Ecto neural progenitor cell (in vitro differentiated cells): ENCODE measurements around the gene FLG.
A peak's percentile ranks its signal among the peaks of the same experiment; 100 is the strongest.
"Not testable (repeated sequence)": the region's sequence is repeated elsewhere in the genome, so short reads cannot be mapped to it uniquely, and the experiment has no call there.

Experiments
- DNase-seq: peaks from one replicate; pipeline ENCODE4 v3.0.0-alpha.2; 2018; ENCODE audit warnings: low spot score

FLG gene

DNA sequence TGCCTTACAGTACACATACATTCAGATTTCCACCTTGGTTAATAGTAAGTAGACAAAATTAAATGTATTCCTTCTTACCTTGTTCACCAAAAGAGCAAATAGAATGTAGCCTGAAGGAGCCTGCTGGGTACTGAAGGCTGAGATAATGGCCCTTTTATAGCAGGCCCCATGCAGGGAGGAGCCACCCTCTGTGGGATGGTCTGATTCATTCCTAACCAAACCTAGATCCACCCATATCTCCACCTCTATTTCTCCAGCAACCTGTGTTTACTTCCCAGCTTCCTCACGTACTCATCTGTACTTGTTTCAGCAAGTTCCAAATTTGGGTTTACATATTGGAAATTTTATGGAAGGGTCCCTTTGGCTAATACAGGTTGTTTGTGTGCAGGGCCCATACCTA, at the start of gene FLG:
FLG (minus strand) TSS at position 129 of the 400 bp plus-strand sequence. CDS start 9,783 bp downstream, outside the sequence.
- DNase-seq: no peak

DNA sequence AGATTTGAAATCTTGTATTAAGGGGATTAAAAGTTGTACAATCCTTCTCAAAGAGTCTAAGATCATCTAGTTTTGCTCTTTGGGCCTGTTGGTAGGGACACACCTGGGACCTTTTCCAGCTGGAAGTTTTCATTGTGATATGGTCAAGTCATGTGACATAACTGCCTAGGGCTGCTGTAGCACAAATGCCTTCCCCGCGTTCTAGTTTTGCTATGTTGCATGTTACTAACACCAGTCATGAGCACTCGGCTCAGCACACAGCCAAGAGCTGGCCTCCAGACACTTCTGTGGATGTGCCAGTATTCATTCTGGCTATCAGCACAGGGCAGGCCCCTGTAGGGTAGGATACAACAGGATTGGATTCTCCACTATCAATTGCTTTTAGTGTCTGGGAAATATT, 49.4 kb upstream of the FLG start:
- no peak for DNase-seq

DNA sequence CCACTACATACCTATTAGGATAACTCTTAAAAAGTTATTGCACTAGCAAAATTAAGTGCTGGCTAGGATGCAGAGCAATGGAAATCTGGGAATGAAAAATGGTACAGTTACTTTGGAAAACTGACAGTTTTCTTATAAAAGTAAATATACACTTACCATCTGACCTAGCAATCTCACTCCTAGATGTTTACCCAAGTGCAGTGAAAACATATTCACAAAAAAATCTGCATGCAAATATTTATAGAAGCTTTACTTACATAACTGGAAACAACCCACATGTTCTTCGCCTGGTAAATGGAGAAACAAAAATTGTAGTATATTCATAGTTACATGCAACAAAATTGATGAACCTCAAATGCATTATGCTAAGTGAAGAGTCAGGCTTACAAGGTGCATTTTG, 47.6 kb upstream of the FLG start:
- no peak for DNase-seq

DNA sequence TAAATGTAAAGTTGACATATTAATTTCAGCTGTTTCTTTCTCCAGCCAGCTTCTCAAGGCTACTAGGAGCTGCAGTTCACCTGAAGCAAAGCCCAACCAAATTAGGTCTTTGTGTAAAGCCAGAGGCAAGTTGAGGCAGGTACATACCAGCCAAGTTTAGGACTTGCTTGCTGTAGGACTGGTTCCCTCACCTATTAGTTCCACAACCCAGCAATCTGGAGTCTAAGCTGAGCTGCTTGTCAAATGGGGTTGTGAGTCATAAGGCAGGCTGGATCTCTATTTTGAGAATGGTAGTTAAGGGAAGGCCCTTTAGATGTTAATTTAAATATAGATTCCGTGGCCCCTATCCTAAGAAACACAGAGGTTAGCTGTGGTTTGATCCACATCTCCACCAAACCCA, 42.4 kb upstream of the FLG start:
- DNase-seq: no peak

DNA sequence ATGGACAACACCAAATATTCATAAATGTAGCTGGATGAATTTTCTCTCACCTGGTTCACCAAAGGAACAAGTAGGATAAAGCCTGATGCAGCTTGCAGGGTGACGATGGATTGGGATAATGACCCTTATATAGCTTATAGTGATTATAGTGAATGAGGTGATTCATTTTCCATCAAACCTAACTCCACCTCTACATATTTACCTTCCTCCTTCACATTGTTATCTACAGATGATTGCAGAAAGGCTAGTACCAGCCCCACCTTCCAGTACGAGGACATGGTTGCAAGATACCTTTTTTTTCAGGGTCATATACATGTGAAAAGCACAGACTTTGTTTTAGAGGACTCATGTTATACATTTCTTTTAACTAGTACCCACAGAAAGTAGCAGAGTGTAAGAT, 34.9 kb upstream of the FLG start, which contains the start of gene FLG2:
FLG2 (minus strand) TSS at position 101 of the 400 bp plus-strand sequence. CDS start 1,122 bp downstream, outside the sequence.
- no peak for DNase-seq

DNA sequence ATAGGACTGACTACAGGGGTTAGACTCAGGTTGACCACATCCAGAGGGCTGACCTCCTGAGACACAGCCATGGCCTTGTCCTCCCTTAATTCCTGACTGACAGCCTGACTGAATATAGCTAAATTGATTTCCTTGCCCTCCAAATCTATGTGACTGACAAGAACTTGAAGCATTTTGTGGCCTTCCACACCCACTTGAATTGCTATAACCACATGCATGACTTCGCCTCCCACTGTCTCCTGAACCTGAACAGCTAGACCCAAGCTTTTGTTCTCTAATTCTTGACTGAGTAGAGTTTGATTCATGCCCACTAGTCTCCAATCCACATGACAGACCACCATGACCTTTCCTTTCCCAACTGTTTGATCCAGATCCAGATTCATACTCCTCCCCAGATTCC, 31.7 kb upstream of the FLG start:
- DNase-seq: no peak

DNA sequence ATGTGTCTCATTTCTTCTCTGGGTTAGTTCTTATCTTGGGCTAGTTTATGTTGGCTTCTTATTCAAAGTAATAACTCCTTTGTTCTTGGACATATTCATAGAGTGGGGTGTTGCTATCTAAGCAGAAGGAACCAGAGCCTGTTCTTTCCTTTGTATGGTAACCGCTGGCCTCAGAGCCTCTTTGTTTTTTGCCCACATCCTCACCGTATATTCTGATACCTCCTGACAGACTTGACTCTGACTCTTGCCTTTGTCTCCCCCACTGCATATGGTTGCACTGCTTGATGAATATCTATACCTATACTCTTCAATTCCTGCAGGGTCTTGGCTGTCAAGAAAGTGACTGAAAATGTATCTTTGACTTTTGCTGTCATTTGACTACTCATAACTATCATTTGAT, 24.6 kb upstream of the FLG start:
- DNase-seq: no peak

DNA sequence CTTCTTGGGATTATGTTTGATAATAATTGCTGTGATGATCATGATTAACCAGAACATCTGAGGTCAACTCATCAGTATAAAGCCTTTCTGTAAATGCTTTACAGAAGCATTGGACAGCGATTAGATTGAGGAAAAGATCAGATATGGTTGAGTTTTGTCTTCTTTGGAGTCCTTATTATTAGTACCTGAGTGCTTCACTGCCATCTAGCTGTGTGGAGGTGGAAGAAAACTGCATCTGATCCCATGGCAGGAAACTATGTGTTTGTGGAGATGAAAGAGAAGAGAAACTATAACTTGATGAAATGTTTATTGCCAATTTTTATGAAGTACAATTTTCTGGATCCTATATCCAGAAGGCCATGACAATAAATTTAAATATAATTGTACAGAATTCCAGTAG, 23.4 kb upstream of the FLG start:
- no peak for DNase-seq

DNA sequence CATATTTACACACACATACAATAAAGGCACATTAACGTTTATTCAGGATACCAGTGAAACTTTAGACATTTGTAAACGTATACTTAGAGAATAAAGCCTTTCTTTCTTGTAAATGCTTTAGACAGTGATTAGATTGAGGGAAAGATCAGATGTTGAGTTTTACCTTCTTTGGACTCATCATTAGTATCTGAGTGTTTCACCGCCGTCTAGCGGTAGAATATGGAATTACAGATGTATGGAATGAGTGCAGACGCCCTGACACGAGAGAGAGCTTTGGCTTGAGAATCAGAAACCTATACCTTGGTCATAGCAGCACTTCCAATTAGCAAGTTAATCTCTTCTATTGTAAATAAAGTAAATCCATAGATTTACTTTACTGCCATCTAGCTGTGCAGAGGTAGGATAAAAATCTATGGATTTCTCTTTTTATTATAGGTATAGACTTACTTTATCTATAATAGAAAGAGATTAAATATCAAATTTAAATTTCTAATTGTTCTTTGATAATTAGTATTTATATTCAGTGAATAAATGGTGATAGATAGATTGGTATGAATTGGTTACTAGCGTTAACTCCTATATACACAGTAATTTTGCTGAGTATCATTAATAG, 22.2 kb upstream of the FLG start:
- no peak for DNase-seq

DNA sequence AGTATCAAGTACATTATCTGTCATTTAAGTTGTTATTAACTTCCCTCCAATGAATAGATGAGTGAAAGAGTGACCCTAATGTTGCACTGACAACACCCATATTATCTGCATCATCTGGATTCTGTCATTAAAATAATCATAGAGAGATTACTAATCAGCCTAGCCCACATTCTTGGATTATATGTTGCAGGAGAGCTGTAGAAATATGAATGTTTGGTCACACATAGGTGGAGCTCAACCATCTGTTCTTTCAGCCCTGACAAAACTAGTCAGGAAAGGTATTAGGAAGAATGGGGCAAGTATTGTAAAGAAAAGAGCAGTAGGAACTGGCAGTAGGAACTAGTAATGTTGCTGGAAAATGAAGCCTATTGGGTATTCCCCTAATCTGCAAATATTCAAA, 19.4 kb upstream of the FLG start:
- no peak for DNase-seq

DNA sequence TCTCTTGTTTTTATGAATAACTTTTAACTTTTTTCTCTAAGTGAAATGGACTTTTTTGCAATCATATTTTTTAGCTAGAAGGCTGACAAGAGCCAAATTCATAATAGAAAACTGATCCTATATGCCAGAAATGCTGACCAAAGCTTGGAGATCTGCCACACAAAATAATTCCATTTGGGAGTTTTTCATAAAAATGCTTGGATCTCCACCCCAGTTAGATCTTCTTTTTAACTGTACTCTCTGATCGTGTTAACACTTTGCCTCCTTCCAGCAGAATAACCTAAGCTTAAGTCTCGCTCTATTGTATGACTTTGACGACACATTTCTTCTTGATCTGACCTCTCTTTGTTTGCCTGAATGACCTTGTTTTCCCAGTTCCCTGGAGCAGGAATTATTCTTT, 18.0 kb upstream of the FLG start:
- DNase-seq: no peak

DNA sequence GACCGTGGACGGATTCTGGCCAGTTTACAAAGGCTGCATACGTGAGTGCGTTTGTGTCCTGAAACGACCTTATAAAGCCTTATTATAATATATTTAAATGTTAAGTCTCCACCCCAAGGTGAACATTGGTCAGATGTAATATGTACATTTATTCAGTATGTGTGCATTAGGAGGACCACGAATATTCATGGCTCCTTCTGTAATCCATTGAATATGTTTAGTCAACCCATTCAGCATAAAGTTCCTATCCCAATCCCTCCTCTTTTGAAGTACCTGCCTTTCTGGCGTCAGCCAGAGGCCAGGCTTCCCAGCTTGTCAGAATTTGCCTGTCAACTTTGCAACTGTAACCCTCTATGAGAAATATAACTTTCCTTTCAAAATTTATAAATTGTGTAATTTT, 10.4 kb upstream of the FLG start:
- DNase-seq: no peak

DNA sequence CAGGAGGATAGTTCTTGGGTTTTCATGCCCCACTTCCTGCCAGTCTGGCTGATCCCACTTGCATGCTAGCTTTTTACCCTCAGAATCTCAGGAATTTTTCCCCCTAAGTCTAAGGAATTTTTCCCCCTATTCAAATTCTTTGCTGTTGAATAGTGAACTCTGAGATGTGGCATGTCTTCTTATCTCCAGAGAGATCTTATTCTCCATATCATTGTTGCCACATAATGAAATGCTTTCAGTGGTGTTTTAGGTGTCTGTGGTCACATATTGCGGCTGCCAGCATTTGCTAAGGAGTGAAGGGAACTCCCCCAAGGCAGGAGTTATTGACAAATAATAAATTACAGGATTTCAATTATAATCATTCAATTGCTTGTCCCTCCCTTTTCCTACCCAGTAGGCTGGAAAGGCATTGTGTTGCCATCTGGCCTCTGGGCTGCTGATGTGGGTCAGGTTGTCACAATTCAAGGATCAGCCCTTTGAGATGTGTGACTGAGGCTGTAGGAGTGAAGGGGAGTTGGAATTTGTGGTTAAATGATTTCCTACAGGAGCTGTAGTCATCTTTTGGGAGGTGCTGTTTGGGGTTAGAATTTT, 3.9 kb upstream of the FLG start:
- no peak for DNase-seq

DNA sequence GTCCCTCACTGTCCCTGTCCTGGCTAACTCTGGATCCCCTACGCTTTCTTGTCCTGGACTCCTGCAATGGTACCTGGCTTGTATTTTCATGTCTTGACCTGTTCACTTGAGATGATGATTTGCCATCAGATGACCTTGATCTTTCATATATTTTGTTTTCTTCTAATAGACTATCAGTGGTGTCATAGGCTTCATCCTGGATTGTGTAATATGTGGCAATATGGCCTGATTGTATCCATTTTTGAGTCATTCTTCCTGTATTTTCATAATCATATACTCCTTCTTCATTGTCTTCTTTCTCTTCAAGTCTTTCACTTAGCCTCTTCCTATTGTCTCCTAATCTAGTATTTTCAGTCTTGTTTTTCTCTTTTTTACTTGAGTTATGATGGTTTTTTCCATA, 11.1 kb downstream of the FLG start:
- no peak for DNase-seq

DNA sequence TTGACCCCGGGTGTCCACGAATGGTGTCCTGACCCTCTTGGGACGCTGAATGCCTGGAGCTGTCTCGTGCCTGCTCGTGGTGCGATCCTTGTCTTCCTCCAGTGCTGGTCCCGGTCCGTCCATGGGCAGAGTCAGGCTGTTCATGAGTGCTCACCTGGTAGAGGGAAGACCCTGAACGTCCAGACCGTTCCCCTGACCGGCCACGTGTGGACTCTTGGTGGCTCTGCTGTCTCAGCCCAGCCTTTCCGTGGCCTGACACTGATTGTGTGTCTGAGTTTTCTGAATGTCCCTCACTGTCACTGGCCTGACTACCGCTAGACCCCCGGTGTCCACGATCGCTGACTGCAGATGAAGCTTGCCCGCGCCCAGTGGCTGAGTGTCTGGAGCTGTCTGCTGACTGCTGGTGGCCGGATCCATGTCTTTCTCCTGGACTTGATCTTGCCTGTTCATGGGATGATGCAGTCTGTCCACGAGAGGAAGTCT, 11.7 kb downstream of the FLG start:
- DNase-seq: no peak

DNA sequence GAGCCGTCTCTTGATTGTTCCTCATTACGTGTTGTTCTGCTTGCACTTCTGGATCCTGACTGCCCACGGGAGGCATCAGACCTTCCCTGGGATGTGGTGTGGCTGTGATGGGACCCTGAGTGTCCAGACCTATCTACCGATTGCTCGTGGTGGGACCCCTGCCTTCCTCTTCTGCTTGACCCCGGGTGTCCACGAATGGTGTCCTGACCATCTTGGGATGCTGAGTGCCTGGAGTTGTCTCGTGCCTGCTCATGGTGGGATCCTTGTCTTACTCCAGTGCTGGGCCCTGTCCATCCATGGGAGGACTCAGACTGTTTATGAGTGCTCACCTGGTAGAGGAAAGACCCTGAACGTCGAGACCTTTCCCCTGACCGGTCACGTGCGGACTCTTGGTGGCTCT, 12.9 kb downstream of the FLG start:
- not testable (repeated sequence) for DNase-seq

DNA sequence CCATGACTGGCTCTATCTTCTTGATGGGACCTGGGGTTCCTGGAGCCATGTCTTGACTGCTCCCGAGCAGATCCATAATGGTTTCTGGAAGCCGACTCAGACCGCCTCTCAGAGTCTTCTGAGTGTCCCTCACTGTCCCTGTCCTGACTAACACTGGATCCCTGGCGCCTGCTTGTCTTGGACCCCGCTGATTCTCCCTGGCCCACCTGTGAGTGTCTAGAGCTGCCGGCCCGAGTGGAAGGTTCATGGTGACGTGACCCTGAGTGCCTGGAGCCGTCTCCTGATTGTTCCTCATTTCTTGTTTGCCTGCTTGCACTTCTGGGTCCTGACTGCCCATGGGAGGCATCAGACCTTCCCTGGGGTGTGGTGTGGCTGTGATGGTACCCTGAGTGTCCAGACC, 15.1 kb downstream of the FLG start:
- DNase-seq: no peak

DNA sequence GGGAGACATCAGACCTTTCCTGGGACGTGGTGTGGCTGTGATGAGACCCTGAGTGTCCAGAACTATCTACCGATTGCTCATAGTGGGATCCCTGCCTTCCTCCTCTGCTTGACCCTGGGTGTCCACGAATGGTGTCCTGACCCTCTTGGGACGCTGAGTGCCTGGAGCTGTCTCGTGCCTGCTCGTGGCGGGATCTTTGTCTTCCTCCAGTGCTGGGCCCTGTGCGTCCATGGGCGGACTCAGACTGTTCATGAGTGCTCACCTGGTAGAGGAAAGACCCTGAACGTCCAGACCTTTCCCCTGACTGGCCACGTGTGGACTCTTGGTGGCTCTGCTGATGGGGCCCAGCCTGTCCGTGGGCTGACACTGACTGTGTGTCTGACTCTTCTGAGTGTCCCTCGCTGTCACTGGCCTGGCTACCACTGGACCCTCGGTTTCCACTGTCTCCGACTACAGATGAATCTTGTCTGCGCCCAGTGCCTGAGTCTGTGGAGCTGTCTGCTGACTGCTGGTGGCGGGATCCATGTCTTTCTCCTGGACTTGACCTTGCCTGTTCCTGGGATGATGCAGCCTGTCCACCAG, 15.6 kb downstream of the FLG start:
- DNase-seq: not testable (repeated sequence)

DNA sequence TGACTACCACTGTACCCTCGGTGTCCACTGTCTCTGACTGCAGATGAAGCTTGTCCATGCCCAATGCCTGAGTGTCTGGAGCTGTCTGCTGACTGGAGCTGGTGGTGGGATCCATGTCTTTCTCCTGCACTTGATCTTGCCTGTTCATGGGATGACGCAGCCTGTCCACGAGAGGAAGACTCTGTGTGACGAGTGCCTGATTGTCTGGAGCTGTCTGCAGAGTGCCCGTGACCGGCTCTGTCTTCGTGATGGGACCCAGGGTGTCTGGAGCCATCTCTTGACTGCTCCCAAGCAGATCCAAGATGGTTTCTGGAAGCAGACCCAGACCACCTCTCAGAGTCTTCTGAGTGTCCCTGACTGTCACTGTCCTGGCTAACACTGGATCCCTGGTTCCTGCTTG, 16.3 kb downstream of the FLG start:
- DNase-seq: not testable (repeated sequence)

DNA sequence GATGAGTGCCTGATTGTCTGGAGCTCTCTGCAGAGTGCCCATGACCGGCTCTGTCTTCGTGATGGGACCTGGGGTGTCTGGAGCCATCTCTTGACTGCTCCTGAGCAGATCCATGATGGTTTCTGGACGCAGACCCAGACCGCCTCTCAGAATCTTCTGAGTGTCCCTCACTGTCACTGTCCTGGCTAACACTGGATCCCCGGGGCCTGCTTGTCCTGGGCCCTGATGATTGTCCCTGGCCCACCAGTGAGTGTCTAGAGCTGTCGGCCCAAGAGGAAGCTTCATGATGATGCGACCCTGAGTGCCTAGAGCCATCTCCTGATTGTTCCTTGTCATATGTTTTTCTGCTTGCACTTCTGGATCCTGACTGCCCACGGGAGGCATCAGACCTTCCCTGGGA, 17.1 kb downstream of the FLG start:
- not testable (repeated sequence) for DNase-seq

DNA sequence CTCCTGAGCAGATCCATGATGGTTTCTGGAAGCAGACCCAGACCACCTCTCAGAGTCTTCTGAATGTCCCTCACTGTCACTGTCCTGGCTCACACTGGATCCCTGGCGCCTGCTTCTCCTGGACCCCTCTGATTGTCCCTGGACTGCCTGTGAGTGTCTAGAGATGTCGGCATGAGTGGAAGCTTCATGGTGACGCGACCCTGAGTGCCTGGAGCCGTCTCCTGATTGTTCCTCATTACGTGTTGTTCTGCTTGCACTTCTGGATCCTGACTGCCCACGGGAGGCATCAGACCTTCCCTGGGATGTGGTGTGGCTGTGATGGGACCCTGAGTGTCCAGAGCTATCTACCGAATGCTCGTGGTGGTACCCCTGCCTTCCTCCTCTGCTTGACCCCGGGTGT, 18.9 kb downstream of the FLG start:
- not testable (repeated sequence) for DNase-seq

DNA sequence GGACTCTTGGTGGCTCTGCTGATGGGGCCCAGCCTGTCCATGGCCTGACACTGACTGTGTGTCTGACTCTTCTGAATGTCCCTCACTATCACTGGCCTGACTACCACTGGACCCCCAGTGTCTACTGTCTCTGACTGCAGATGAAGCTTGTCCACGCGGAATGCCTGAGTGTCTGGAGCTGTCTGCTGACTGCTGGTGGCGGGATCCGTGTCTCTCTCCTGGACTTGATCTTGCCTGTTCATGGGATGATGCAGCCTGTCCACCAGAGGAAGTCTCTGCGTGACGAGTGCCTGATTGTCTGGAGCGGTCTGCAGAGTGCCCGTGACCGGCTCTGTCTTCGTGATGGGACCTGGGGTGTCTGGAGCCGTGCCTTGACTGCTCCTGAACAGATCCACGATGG, 20.3 kb downstream of the FLG start:
- not testable (repeated sequence) for DNase-seq

DNA sequence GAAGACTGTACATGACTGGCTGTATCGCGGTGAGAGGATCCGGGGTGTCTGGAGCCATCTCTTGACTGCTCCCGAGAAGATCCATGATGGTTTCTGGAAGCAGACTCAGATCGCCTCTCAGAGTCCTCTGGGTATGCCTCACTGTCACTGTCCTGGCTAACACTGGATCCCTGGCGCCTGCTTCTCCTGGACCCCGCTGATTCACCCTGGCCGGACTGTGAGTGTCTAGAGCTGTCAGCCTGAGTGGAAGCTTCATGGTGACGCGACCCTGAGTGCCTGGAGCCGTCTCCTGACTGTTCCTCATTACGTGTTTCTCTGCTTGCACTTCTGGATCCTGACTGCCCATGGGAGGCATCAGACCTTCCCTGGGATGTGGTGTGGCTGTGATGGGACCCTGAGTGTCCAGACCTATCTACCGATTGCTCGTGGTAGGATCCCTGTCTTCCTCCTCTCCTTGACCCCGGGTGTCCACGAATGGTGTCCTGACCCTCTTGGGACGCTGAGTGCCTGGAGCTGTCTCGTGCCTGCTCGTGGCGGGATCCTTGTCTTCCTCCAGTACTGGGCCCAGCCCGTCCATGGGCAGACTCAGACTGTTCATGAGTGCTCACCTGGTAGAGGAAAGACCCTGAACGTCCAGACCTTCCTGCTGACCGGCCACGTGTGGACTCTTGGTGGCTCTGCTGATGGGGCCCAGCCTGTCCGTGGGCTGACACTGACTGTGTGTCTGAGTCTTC, 21.7 kb downstream of the FLG start:
- DNase-seq: peak; percentile 12
